ENCODE measurements around the gene BAIAP3.

BAIAP3 gene

DNA sequence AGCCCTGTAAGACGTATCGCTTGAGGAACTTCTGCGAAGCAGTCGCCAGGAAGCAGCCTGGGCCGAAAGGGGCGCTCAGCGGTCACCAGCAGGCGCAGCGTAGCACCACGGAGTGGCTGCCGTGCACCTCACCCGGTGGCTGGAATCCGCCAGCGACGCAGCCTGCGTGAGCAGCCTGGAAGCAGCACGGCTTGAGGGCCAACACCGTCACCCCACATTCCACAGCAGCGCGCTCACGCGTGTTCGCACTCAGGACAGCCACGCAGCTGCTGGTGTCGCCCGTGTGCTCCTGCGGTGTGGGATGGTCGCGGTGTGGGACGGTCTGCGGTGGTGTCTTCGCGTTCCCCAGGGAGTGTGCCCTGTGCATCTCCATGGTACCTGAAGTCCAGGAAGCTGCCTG is 14.4 kb upstream of the BAIAP3 start:
- no peak overlapping the region for H3K27ac ChIP-seq (ENCODE audit: low read depth, low read length)
- H3K9ac ChIP-seq (ENCODE audit: low read depth, low read length) = no peak overlapping the region
- WGBS = 94% methylated on average over 33 of the region's 33 CpGs
- peaks cover 95% of the 10 kb centered on the region for H3K36me3 ChIP-seq (ENCODE audit: insufficient read depth, low read length)
- no peaks in the 10 kb centered on the region for H3K9me3 ChIP-seq (ENCODE audit: insufficient read depth, low read depth, low read length)
- no peaks in the 10 kb centered on the region for H3K27me3 ChIP-seq (ENCODE audit: insufficient read depth, low read length)
- H3K4me3 ChIP-seq (ENCODE audit: low read length) = no peak overlapping the region
- no peaks in the 10 kb centered on the region for H3K4me1 ChIP-seq (ENCODE audit: insufficient read depth, low read length)

DNA sequence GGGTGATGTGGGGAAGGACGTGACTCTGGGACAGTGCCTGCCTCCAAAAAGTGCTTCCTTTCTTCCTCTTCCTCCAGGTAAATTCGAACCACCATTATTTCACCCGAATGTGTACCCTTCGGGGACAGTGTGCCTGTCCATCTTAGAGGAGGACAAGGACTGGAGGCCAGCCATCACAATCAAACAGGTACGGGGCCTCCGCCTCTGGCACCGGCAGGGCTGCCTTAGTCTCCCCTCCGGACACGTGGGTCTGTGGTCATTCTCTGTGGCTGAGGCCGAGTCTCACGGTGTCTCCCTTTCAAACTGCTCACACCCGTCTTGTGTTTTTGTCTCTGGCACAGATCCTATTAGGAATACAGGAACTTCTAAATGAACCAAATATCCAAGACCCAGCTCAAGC is 13.3 kb upstream of the BAIAP3 start:
- WGBS = 86% methylated on average over 12 of the region's 12 CpGs

DNA sequence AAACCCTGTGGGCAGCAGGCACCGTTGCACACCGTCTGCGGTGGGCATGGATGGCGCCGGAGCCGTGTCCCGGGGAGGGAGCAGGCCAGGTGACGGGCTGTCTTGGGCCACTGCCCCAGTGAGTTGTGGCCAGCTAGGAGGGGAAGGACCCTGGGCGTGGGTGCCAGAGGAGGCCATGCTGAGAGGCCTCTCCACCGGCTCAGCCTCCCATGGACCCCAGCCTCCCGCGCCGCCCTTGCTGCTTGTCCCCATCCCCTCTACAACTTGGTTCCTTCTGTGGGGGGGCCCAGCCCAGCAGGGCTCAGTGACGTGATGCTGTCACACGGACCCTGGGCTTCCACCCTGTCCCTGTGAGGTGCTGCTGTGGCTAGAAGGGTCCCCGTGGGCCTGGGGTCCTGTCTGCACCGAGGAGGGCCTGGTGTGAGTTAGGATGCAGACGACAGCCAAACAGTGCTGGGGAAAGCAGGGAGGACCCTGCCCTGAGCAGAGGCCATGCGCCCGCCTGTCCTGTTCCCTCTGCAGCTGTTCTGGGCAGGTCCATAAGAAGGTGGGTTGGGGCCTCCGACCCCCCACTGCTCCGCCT is 12.7 kb upstream of the BAIAP3 start:
- Histone ChIP-seq H3K4me1 (ENCODE audit: insufficient read depth, low read length) (no peaks in the 10 kb centered on the region), H3K9ac (ENCODE audit: low read depth, low read length) (no peak overlapping the region), H3K4me3 (ENCODE audit: low read length) (no peak overlapping the region), H3K27ac (ENCODE audit: low read depth, low read length) (no peak overlapping the region), H3K27me3 (ENCODE audit: insufficient read depth, low read length) (no peaks in the 10 kb centered on the region), H3K9me3 (ENCODE audit: insufficient read depth, low read depth, low read length) (no peaks in the 10 kb centered on the region), H3K36me3 (ENCODE audit: insufficient read depth, low read length) (peaks cover 92% of the 10 kb centered on the region)
- WGBS = 92% methylated on average over 21 of the region's 22 CpGs

More for the DNA sequence above, 13.3 kb upstream of the BAIAP3 start:
- H3K27ac ChIP-seq (ENCODE audit: low read depth, low read length) = no peak overlapping the region
- H3K36me3 ChIP-seq (ENCODE audit: insufficient read depth, low read length) = peaks cover 95% of the 10 kb centered on the region
- H3K9me3 ChIP-seq (ENCODE audit: insufficient read depth, low read depth, low read length) = no peaks in the 10 kb centered on the region
- H3K27me3 ChIP-seq (ENCODE audit: insufficient read depth, low read length) = no peaks in the 10 kb centered on the region
- H3K9ac ChIP-seq (ENCODE audit: low read depth, low read length) = no peak overlapping the region
- no peak overlapping the region for H3K4me3 ChIP-seq (ENCODE audit: low read length)
- no peaks in the 10 kb centered on the region for H3K4me1 ChIP-seq (ENCODE audit: insufficient read depth, low read length)

DNA sequence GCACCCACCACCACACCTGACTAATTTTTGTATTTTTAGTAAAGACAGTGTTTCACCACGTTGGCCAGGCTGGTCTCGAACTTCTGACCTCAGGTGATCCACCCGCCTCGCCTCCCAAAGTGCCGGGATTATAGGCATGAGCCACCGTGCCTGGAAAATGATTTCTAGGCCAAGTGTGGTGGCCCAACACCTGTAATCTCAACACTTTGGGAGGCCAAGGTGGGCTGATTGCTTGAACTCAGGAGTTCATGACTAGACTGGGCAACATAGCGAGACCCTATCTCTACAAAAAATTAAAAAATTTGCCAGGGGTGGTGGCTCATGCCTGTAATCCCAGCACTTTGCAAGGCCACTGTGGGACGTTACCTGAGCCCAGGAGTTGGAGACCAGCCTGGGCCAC is 11.0 kb upstream of the BAIAP3 start:
- WGBS = 97% methylated on average over 8 of the region's 8 CpGs

DNA sequence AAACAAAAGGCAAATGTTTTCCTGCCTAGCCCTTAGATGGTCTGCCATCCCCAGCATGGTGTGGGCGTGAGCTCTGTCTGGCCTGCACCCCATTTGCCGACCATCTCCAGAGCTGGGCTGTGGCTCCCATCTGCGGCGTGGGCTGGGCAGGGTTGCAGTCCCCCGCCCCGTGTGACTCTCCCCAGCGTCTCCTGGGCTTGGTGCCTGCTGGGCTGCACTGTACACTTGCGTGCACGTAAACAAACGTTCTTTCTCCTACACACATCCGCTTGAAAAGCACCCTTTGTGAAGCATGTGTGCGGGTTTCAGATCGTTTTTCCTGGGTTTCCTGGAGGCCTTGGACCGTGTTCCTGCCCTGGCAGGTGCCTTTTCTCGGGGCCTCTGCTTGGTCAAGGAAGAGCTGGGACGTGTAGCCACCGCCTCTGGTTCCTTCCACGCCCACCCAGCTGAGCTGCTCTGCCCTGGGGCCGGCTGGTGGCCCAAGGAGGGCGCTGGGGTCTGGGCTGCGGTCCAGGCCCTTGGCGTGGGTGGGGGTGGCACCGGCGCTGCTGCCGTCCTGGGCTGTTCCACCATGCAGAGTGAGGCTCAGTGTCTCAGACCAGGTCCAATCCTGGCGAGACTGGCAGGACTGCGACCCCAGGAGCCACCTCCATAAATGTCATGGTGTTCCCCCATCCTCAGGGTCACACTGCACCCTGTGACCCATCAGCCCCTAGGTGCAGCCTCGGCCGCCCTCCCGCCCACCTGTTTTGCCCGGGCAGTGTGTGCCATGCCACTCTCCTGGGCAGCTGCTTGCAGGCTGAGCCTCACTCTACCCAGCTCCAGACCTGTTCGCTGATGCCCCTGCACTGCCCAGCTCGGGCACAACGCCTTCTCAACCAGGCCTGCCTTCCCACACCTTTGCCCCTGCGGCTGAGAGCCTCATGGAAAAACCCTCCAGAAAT is 9.9 kb upstream of the BAIAP3 start:
- no peaks in the 10 kb centered on the region for H3K9me3 ChIP-seq (ENCODE audit: insufficient read depth, low read depth, low read length)
- peaks cover 64% of the 10 kb centered on the region for H3K36me3 ChIP-seq (ENCODE audit: insufficient read depth, low read length)
- H3K27me3 ChIP-seq (ENCODE audit: insufficient read depth, low read length) = no peaks in the 10 kb centered on the region
- 95% methylated on average over 35 of the region's 35 CpGs for WGBS
- H3K27ac ChIP-seq (ENCODE audit: low read depth, low read length) = no peak overlapping the region
- no peaks in the 10 kb centered on the region for H3K4me1 ChIP-seq (ENCODE audit: insufficient read depth, low read length)
- no peak overlapping the region for H3K4me3 ChIP-seq (ENCODE audit: low read length)
- H3K9ac ChIP-seq (ENCODE audit: low read depth, low read length) = no peak overlapping the region

More for the DNA sequence above, 11.0 kb upstream of the BAIAP3 start:
- Histone ChIP-seq H3K9ac (ENCODE audit: low read depth, low read length) (no peak overlapping the region), H3K36me3 (ENCODE audit: insufficient read depth, low read length) (peaks cover 75% of the 10 kb centered on the region), H3K27ac (ENCODE audit: low read depth, low read length) (no peak overlapping the region), H3K9me3 (ENCODE audit: insufficient read depth, low read depth, low read length) (no peaks in the 10 kb centered on the region), H3K27me3 (ENCODE audit: insufficient read depth, low read length) (no peaks in the 10 kb centered on the region), H3K4me3 (ENCODE audit: low read length) (no peak overlapping the region), H3K4me1 (ENCODE audit: insufficient read depth, low read length) (no peaks in the 10 kb centered on the region)

DNA sequence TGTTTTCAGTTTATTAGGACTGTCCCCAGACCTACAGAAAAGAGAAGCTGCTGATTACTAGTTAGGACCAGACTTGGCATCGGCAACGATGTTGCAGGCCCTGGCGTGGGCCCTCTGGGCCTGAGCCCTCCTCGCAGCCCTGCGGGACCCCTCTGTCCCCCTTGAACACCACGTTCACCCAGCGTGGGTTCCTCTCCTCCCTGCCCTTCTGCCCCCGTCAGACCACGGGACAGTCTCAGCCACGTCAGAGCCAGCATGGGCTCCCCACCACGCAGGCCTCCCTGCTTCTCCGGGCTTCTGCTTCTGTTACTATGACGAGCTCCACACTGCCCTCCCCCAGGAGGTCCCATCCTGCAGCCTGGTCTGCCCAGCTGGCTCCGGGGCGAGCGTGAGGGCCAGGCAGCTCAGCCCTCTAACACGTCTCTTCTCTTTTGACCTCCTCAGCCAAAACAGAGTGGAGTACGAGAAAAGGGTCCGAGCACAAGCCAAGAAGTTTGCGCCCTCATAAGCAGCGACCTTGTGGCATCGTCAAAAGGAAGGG is 9.1 kb upstream of the BAIAP3 start:
- Histone ChIP-seq H3K9me3 (ENCODE audit: insufficient read depth, low read depth, low read length) (no peaks in the 10 kb centered on the region), H3K27me3 (ENCODE audit: insufficient read depth, low read length) (no peaks in the 10 kb centered on the region), H3K27ac (ENCODE audit: low read depth, low read length) (no peak overlapping the region), H3K4me1 (ENCODE audit: insufficient read depth, low read length) (no peaks in the 10 kb centered on the region), H3K9ac (ENCODE audit: low read depth, low read length) (no peak overlapping the region), H3K4me3 (ENCODE audit: low read length) (no peak overlapping the region), H3K36me3 (ENCODE audit: insufficient read depth, low read length) (peaks cover 56% of the 10 kb centered on the region)
- WGBS = 88% methylated on average over 22 of the region's 22 CpGs

DNA sequence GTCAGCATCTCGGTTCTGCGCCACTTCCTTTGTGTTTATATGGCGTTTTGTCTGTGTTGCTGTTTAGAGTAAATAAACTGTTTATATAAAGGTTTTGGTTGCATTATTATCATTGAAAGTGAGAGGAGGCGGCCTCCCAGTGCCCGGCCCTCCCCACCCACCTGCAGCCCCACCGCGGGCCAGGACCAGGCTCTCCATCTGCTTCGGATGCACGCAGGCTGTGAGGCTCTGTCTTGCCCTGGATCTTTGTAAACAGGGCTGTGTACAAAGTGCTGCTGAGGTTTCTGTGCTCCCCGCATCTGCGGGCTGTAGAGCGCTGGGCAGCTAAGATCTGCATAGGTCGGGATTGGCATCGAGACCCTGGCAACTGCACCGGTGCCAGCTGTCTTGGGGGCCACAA is 8.2 kb upstream of the BAIAP3 start:
- no peaks in the 10 kb centered on the region for H3K27me3 ChIP-seq (ENCODE audit: insufficient read depth, low read length)
- 91% methylated on average over 15 of the region's 15 CpGs for WGBS
- no peak overlapping the region for H3K27ac ChIP-seq (ENCODE audit: low read depth, low read length)
- no peak overlapping the region for H3K9ac ChIP-seq (ENCODE audit: low read depth, low read length)
- H3K4me1 ChIP-seq (ENCODE audit: insufficient read depth, low read length) = no peaks in the 10 kb centered on the region
- H3K9me3 ChIP-seq (ENCODE audit: insufficient read depth, low read depth, low read length) = no peaks in the 10 kb centered on the region
- H3K36me3 ChIP-seq (ENCODE audit: insufficient read depth, low read length) = peaks cover 47% of the 10 kb centered on the region
- no peak overlapping the region for H3K4me3 ChIP-seq (ENCODE audit: low read length)

DNA sequence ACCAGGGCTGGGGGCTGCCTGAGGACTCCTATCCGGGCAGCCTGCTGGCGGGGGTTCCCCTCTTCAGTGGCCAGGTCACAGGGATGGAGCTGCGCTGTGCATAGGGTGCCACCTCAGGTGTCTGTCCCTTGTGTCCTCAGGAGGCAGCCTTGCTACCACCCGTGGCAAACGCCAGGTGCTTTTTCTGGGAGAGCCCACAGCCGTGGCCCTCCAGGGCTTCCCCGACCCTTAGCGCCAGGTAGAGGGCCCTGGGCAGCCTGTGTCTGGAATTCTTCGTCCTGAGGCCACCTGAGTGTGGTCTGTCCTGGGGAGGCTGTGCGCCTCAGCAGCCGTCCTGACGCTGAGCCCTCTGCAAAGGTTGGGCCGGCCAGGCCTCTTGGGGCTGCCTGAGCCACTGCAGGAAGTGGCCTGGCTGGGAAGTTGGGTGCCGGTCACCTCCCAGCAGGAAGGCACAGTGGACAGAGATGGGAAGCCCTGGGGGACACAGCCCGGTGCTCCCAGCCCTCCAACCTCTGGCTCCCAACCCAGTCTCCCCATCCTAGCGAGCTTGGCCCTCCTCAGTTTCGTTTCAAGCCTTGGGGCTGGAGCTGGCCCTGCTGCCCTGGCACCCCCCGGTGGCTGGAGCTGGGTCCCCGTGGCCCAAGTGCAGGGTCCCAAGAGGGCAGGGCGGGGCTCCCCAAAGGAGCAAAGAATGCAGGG is 7.6 kb upstream of the BAIAP3 start:
- WGBS = 85% methylated on average over 20 of the region's 20 CpGs
- H3K9me3 ChIP-seq (ENCODE audit: insufficient read depth, low read depth, low read length) = no peaks in the 10 kb centered on the region
- H3K36me3 ChIP-seq (ENCODE audit: insufficient read depth, low read length) = peaks cover 41% of the 10 kb centered on the region
- H3K4me1 ChIP-seq (ENCODE audit: insufficient read depth, low read length) = no peaks in the 10 kb centered on the region
- H3K4me3 ChIP-seq (ENCODE audit: low read length) = no peak overlapping the region
- peak overlapping the region; percentile 41; the same call in 1 of the 2 replicates for H3K27ac ChIP-seq (ENCODE audit: low read depth, low read length)
- no peaks in the 10 kb centered on the region for H3K27me3 ChIP-seq (ENCODE audit: insufficient read depth, low read length)
- H3K9ac ChIP-seq (ENCODE audit: low read depth, low read length) = no peak overlapping the region

DNA sequence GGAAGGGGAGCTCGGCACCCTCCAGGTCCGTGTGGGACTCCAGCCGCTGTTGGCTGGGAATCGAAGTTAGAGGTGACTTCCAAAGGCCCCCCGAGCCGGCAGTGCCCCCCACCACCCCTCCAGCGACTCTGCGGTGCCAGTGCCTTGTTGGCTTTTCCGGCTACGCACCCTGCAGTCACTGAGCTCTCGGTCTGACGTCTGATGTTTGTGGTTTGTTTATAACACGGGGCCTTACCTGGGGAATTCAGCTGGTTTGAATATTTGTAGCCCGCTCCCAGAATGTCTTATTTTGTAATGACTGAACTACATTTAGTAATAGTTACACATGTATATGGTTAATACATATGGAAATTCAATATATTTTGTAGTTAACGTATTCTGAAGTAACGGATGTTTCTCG is 7.1 kb upstream of the BAIAP3 start:
- WGBS = 84% methylated on average over 16 of the region's 17 CpGs
- H3K4me3 ChIP-seq (ENCODE audit: low read length) = no peak overlapping the region
- no peaks in the 10 kb centered on the region; the same call in 1 of the 2 replicates for H3K27me3 ChIP-seq (ENCODE audit: insufficient read depth, low read length)
- H3K9me3 ChIP-seq (ENCODE audit: insufficient read depth, low read depth, low read length) = no peaks in the 10 kb centered on the region
- H3K27ac ChIP-seq (ENCODE audit: low read depth, low read length) = no peak overlapping the region; the same call in 1 of the 2 replicates
- peaks cover 35% of the 10 kb centered on the region for H3K36me3 ChIP-seq (ENCODE audit: insufficient read depth, low read length)
- H3K9ac ChIP-seq (ENCODE audit: low read depth, low read length) = no peak overlapping the region
- no peaks in the 10 kb centered on the region for H3K4me1 ChIP-seq (ENCODE audit: insufficient read depth, low read length)

DNA sequence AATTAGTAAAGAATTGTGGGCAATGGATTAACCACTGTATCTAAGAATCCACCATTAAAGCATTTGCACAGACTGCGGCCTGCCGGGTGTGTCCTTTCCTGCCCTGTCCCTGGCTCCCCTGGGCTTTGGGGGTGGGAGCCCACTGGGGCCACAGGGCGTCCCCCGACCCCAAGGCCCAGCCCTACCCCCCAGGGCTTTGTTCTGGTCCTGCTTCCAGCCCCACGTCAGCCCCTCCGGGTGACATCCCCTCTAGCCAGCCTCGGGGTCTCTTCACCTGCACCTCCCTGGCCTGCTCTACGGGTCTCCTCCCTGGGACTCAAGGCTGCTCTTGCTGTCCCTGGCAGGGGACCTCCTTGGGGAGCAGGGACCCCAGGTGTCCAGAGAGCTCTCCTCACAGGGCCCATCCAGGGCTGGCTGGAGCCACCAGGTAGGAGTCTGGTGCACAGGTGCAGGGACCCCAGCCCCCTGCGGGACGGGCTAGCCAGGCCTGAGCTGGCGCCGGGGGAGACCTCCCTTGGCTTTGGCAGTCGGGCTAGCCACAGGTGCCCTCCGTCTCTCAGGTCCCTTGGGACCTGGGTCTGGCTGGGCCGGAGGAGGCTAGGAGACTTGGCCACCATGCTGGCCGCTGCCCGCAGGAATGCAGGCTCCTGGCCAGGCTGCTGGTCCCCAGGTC is 6.4 kb upstream of the BAIAP3 start:
- no peaks in the 10 kb centered on the region for H3K9me3 ChIP-seq (ENCODE audit: insufficient read depth, low read depth, low read length)
- peaks cover 29% of the 10 kb centered on the region for H3K36me3 ChIP-seq (ENCODE audit: insufficient read depth, low read length)
- H3K4me1 ChIP-seq (ENCODE audit: insufficient read depth, low read length) = peaks cover 3% of the 10 kb centered on the region; the same call in 1 of the 2 replicates
- no peak overlapping the region for H3K9ac ChIP-seq (ENCODE audit: low read depth, low read length)
- 86% methylated on average over 17 of the region's 17 CpGs for WGBS
- H3K27ac ChIP-seq (ENCODE audit: low read depth, low read length) = no peak overlapping the region; the same call in 1 of the 2 replicates
- H3K27me3 ChIP-seq (ENCODE audit: insufficient read depth, low read length) = peaks cover 6% of the 10 kb centered on the region
- H3K4me3 ChIP-seq (ENCODE audit: low read length) = no peak overlapping the region
